GM21786 (cell line): Measurements from ENCODE around the gene WDHD1.
A peak's percentile ranks its signal among the peaks of the same experiment; 100 is the strongest.
"Not testable (repeated sequence)": the region's sequence is repeated elsewhere in the genome, so short reads cannot be mapped to it uniquely, and the experiment has no call there.

ENCODE experiments used
- ATAC-seq: cut with Tn5 transposase; IDR thresholded peaks from one replicate; pipeline ENCODE4 v1.9.1; 2021; ENCODE audit not compliant: unreplicated experiment

WDHD1 gene

DNA sequence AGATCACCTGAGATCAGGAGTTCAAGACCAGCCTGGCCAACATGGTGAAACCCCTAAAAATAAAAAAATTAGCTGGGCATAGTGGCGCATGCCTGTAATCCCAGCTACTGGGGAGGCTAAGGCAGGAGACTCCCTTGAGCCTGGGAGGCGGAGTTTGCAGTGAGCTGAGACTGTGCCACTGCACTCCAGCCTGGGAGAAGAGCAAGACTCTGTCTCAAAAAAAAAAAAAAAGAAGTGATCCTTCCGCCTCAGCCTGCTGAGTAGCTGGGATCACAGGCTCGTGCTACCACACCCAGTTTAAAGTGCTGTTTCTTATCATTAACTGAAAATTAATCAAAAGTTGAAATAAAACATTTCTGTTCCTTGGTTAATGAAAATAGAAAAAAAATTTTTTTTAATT lies 117.9 kb downstream of the WDHD1 start:
- ATAC-seq, result not testable (repeated sequence)

DNA sequence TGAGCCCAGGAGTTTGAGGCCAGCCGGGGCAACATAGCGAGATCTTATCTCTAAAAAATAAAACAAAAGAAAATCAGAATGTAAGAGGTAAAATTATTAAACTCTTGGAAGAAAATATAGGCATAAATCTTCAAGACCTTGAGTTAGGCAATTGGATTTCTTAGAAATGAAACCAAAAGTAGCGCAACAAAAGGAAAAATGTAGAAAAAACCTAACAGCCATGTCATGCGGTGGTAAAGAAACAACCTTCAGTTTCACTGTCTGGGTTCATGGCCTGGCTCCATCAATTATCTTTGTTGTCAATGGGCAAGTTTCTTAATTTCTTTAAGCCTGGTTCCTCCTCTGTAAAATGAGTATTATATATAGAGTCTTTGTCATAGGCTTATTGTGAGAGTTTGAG lies 118.7 kb downstream of the WDHD1 start:
- ATAC-seq, result no peak

DNA sequence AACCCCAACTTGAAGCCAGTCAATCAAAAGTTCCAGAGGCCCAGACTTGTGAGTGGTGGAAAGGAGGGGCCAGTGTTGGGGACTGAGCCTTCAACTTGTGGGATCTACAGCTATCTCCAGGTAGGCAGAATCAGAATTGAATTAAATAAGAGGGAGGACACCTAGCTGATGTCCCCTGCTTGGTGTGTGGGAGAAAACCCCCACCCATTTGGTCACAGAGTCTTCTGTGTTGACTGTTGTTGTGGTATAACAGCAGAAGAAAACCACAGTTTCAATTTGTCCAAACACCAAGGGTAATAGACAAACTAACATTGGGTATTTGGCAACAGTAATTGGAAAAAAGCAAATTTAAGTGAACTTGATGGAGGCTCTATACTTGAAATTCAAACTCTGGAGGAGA lies 120.8 kb downstream of the WDHD1 start:
- no peak for ATAC-seq

DNA sequence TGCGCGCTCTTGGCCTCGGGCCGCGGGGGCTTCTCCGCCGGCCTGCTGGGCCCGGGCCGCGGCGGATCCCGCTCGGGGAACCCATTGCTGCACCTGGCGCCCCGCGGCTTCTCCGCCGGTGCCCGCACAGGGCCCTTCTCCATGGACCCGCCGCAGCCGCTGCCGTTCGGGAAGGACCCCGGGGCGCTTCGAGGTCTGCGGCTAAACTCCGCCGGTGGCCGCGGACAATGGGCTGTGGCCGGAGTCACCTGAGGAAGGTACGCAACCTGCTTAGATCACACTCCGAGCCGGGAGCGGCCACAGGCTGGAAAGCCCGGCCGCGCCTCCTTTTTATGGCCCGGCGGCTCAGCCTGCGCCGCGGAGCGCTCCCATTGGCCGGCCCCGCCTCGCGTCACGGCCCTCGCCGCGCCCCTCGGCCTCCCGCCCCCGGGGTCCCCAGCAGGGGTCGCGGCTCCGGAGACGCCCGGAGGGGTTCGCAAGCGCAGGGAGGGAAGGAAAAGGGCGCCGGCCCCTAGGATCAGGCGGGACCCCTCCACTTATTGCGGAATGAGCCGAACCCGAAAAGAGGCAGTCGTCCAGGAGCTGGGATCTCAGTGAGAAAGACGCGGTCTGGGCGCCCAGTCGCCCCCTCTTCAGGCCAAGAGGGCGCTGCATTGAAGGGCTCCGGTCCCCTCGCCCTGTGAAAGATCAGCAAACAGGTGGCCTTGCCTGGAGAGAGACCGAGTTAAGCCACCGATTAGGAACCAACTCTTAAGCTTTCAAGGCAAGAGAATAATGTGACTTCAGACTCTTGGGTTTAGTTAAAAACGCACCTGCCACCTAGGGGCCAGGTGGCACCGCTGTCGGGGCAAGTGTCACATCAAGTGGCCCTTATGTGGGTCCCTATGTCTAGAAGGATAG lies 124.1 kb downstream of the WDHD1 start, which contains the start of gene GCH1:
Gene GCH1, minus strand, starts transcription at position 306 of the 900 bp plus-strand sequence. Its CDS starts 163 bp downstream, at position 143.
- peak; percentile 84 for ATAC-seq

DNA sequence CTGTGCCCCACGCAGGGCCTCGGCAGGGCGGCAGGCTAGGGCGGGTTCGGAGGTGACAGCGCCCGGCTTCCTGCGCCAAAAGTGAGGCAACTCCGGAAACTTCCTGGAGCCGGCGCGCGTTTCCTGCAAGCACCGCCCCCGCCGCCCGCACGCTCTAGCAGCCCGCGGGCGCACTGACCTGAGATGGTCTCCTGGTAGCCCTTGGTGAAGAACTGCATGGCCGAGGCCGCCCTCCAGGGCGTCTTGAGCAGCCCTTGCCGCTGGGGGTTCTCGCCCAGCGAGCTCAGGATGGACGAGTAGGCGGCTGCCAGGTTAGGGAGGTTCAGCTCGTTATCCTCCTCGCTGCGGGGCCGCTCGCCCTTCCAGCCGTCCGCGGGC lies 124.8 kb downstream of the WDHD1 start:
- ATAC-seq, result peak; percentile 42

DNA sequence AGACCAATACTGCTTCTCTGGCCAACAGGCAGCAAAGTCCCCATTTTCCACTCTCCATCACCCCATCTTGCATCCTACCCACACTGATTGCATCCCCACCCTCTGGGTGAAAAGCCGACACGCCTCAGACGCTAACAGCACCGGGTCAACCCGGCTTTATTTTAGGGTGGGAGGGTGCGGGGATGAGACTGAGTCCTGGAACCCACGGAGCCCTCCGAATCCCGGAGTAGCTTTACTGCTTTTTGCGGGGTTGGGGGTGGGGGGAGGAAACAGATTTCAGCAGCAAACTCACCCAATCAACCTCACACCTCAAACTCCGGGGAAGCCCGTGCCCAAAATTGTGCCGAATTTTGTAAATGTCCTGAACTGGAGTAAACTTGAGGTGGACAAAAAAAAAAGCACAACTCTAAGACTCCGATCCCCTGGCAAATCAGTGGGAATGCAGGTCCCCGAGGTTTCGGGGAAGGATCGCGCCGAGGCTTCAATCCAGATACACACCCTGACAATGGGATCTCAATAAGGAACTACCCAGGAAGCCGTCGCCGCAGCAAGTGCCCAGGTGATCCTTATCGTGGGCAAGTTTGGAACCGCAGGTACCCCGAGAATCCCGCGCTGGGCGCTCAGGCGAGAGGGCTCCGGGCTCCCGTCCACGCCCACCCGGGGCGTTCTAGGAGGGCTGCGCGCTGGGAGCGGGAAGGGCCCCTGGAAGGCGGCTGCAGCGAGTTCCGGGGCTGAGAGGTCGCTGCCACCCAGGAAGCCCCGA lies 125.3 kb downstream of the WDHD1 start:
- peak; percentile 8 for ATAC-seq

DNA sequence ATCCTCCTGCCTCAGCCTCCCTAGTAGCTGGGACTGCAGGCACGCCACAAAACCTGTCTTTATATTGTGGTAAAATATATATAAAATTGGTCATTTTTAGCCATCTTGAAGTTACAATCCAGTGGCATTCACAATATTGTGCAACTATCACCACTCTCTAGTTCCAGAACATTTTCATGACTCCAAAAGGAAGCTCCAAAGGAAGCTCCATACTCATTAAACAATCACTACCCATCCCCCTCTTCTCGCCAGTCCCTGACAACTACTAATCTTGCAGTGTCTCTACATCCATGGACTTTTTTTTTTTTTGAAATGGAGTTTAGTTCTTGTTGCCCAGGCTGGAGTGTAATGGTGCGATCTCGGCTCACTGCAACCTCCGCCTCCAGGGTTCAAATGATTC lies 127.3 kb downstream of the WDHD1 start:
- no peak for ATAC-seq

DNA sequence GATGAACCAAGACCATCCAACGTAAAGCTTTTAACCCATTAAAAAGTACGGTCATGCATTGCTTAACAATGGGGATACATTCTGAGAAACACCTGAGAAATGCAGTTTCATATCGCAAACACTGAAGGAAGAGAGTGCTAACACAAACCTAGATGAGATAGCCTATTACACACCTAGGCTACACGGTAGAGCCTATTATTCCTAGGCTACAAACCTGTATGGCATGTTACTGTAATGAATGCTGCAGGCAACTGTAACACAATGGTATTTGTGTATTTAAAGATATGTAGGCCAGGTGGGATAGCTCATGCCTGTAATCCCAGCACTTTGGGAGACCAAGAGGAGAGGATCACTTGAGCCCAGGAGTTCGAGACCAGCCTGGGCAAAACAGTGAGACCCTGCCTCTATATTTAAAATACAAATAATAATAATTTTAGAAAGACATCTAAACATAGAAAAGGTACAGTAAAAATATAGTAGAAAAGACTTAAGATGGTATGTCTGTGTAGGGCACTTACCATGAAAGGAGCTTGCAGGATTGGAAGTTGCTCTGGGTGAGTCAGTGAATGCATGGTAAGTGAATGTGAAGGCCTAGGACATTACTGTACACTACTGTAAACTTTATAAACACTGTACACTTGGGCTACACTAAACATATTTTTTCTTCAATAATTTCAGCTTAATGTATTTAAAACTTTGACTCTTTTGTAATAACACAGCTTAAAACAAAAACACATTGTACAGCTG lies 128.9 kb downstream of the WDHD1 start:
- not testable (repeated sequence) for ATAC-seq

DNA sequence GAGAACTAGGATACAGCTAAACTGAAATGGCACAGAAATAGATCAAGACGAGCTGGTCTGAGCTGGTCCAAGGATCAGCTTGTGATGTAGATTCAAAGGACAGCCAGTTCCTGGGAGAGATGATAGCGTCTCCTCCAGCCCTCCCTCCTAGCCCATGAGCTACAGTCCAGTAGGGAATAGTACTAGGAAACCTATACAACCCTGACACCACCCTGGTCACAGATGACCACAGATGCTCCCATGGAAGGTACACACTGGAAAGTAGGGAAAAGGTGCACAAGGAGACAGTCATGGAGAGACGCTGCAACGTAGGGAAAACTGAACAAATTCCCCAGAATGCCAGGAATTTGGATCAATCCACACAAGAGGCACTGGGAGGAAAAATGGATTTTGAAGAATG lies 131.2 kb downstream of the WDHD1 start:
- no peak for ATAC-seq

DNA sequence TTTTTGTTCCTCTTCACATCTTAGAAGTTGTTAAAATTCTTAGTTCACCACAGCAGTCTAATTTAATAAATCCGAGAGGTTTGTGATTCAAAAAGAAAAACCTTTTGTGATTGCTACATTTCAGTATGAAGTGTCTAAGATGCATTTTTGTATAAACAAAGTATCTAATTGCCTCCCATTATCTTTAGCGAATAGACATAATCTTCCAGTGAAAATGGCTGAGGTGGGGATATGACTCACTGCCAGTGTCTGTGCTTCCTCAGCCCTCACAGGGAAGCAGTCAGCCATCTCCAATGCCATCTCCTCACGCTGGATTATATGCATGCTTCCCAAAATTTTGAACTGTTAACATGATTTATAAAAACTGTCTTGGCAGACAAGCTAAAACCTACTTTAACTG lies 131.9 kb downstream of the WDHD1 start:
- no peak for ATAC-seq

DNA sequence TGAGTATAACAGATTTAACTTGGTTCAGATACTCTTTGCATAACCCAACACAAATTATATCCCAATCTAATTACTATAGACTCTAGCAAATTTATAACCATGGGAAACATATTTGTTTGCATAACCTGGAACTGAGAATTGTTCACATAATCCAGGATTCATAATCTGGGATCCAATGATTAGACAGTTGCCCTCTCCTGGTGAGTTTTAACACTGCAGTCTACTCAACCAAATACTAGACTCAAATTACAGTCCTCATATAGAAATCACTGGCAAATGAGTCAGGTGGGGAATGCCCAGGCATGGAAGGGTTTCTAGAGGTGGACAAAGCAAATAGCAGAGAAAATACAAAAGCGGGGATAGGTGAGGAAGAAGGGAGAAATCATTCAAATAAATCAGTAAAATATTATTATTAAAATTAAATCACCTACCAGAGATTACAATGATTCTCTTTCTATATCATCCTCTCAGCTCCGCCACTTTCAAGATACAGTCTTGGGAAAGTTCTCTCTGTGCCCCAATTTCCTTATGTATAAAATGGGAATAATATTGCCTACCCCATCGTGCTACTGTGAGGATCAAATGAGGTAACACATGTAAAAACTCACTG lies 133.6 kb downstream of the WDHD1 start:
- ATAC-seq, result no peak

DNA sequence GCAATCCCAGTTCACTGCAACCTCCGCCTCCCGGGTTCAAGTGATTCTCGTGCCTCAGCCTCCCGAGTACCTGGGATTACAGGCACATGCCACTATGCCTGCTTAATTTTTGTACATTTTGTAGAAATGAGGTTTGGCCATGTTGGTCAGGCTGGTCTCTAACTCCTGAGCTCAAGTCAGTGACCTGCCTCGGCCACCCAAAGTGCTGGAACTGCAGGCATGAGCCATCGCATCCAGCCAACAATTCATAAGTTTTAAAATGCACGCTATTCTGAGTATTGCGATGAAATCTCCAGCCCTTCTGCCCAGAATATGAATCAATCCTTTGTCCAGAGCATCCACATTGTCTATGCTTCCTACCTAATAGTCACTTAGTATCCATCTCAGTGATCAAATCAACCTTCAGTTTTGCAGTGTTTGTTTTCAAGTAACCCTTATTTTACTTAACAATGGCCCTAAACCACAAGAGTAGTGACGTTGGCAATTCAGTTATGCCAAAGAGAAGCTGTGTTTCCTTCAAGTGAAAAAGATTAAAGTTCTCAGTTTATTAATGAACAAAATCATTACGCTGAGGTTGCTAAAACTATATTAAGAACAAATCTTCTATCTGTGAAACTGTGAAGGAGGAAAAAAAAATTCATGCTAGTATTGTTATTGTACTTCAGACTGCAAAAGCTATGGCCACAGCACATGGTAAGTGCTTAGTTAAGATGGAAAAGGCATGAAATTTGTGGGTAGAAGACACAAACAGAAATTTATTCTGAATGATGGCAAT lies 135.2 kb downstream of the WDHD1 start:
- ATAC-seq, result no peak

DNA sequence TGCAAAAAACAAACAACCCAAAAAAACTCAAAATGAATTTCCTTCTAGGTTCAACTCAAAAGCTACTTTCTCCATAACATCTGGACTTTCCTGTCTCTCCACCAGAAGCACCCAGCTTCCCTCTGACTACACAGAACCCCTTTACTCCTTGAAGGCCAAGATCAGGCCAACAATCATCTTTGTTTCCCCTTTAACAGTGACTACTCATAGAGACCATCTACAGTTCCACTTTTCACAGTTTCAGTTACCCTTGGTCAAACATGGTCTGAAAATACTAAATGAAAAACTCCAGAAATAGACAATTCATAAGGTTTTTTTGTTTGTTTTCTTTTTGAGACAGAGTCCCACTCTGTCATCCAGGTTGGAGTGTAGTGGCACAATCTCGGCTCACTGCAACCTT lies 136.1 kb downstream of the WDHD1 start:
- peak; percentile 83 for ATAC-seq

DNA sequence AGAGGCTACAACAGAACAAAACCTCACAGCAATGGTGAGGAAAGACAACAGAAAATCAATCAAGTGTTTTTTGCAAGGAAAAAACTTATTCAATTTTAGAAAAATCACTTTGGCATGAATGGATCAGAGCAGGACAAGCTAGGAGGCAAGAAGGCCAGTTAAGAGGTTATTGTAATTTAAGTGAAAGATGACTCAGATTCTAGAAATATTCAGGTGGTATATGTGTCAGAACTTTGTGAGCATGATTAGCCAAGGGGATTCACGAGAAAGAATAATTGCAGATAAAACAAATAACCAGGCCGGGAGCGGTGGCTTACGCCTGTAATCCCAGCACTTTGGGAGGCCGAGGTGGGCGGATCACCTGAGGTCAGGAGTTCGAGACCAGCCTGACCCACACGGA lies 137.0 kb downstream of the WDHD1 start:
- no peak for ATAC-seq
